HG03354 (cell line): ENCODE measurements around the gene PRRG4.
A peak's percentile ranks its signal among the peaks of the same experiment; 100 is the strongest.
"Not testable (repeated sequence)": the region's sequence is repeated elsewhere in the genome, so short reads cannot be mapped to it uniquely, and the experiment has no call there.

ENCODE experiments used
- ATAC-seq: cut with Tn5 transposase; IDR thresholded peaks from one replicate; pipeline ENCODE4 v1.9.1; 2021; ENCODE audit warnings: mild to moderate bottlenecking; ENCODE audit not compliant: unreplicated experiment, poor library complexity, severe bottlenecking

PRRG4 gene

GRCh38 chr11:32829680-32830412, at the start of gene PRRG4:
Gene PRRG4 (plus strand): TSS chr11:32829927. CDS start chr11:32830530, 603 bp downstream.
- ATAC-seq: peak; percentile 81

GRCh38 chr11:32780839-32781238, 48.9 kb upstream of the PRRG4 start:
- ATAC-seq: not testable (repeated sequence)

GRCh38 chr11:32781721-32782120, 48.0 kb upstream of the PRRG4 start:
- no peak for ATAC-seq

- no peak for ATAC-seq
Measured at GRCh38 chr11:32785262-32785661, 44.5 kb upstream of the PRRG4 start.

DNA sequence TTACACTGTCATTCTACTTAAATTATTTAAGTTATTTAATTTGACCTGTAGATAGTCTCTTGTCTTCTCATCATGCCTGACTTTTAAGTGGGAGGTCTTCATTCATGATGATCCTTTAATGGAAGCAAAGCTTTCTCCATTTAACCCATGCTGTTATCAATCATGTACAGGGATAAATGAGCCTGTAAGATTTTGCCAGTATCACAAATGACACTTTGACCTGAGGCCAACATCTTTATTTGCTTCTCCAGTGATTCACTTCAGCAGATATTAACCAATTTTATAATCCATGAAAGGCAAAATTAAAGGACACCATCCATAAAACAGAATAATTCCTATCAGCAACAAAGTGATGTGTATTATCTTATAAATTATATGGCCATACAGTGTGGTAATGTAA, 42.9 kb upstream of the PRRG4 start:
- no peak for ATAC-seq

GRCh38 chr11:32790916-32791315, 38.8 kb upstream of the PRRG4 start:
- ATAC-seq: no peak

DNA sequence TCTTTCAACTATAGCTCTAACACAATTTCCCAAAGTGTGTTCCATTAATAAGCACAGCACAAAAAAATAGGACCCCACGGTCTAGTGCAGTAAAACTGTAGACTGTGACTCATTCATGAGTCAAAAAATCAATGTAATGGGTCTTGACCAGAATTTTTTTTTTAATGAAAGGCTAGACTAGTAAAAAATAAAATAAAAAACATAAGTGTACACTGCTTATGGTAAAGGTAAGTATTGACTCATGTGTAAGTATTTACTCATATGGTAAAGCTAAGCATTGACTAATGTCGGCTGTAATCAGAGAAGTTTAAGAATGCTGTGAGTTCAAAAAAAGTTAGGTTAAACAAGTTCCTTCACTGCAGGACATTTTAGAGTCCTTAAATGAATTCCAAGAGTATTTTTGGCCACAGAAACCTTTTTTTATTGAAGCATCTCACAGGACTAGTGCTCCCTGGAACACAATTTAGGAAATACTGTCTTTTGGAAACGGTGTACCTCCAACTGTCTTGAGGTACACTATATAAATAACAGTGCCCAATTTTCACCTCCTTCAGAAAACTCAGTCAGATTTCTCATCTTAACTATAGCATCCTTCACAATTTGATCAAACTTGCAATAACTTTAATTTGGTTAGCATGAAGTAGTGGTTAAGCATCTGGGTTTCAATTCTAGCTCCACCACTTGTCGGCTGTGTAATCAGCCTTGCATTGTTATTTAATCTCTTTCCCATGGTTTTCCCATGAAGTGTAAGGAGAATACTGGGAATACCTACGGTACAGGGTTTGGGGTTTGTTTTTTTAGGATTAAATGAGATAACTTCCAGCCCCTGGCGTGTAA, 37.4 kb upstream of the PRRG4 start:
- ATAC-seq: peak; percentile 26

DNA sequence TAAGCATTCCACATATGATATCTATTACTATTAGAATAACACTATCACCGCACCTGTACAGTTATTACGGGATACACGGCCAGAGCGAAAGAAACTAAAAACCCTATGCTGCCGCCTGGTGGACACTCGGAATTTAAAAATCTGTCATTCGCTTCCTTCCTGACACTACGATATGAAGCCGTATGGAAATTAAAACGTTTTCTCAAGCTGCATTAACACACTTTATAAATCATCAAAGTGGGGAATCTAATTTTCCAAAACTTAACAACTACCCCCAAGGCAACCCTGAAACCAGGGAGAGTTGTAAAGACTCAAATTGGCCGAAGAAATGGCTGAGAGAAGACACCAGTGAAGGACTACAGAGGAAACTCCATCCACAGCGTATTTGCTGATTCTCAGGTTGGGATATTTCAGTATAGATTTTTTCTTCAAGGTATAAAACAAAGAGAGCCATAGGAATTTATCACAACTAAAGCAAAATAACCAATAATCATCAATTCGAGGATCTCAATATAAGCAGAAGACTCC, 36.7 kb upstream of the PRRG4 start:
- peak; percentile 86 for ATAC-seq

GRCh38 chr11:32794439-32794838, 35.3 kb upstream of the PRRG4 start, which contains the start of gene CCDC73:
Gene CCDC73 (minus strand): TSS chr11:32794662. CDS start chr11:32760243, 34,419 bp downstream.
- no peak for ATAC-seq

GRCh38 chr11:32796425-32796824, 33.3 kb upstream of the PRRG4 start:
- ATAC-seq: no peak

GRCh38 chr11:32809313-32809712, 20.4 kb upstream of the PRRG4 start:
- ATAC-seq: peak; percentile 99

- no peak for ATAC-seq
Measured at GRCh38 chr11:32817181-32817851, 12.4 kb upstream of the PRRG4 start.

DNA sequence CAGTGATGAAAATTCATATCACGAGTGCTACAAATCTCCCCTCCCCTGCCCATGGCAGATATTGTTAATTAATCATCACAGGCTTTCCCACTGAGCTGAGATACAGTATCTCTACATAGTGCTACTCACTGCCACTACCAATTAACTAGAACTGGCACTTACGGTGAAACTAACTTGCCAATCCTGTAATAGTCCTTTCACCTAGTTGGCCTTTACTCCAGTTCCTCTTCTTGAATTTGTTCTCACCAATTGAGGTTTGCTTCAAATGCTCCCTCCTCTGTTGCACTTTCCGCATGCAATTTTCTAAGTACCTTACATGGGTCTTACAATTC, 11.9 kb upstream of the PRRG4 start:
- ATAC-seq: no peak

DNA sequence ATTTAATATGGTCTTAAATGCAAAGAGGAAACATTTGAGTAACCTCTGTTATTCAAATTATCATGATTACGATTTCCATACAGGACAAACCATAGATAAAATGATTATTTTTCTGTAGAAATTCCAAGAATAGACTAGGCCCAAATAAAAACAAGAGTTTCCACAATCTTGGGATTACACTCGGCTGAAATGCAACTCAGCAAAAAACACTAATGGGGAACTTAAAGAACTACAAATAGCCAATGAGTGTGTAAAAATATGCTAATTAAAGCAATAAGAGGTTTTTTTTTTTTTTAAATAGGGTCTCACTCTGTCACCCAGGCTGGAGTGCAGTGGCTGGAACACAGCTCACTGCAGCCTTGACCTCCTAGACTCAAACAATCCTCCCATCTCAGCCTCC, 10.5 kb upstream of the PRRG4 start:
- no peak for ATAC-seq

DNA sequence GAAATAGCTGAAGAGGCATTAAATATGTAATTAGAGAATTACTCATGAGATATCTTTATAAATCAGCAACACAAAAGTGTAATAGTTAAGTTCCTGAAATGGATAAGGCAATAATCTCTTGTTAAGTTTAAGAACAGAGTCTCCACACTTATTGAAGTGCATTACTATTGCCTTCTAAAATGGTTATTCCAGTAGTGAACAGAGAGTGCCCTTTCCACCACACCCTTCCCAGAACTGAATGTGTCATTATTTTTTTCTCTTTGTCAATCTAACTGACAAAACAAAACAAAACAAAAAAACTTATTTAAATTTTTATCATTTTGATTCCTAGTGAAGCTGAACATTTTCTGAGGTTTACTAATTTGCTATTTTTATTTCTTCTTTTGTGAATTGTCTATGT, 9.2 kb upstream of the PRRG4 start:
- no peak for ATAC-seq

DNA sequence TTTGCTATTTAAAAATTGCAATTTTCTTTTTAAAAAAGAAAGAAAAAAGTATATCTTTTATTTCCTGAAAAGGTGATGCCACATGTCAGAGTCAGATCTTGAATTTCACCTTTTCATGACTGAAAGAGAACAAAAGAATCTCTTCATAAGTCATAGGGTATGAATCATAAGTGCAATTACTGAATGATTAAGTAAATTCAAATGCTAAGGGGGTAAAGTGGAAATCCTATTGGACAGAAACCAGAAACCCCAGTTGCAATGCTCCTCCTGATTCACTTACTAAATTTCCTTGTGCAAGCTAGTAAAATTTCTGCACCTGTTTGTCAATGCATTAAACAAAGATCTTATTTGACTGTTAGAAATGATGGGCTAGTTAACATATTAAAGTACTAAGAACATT, 8.2 kb upstream of the PRRG4 start:
- ATAC-seq: no peak

DNA sequence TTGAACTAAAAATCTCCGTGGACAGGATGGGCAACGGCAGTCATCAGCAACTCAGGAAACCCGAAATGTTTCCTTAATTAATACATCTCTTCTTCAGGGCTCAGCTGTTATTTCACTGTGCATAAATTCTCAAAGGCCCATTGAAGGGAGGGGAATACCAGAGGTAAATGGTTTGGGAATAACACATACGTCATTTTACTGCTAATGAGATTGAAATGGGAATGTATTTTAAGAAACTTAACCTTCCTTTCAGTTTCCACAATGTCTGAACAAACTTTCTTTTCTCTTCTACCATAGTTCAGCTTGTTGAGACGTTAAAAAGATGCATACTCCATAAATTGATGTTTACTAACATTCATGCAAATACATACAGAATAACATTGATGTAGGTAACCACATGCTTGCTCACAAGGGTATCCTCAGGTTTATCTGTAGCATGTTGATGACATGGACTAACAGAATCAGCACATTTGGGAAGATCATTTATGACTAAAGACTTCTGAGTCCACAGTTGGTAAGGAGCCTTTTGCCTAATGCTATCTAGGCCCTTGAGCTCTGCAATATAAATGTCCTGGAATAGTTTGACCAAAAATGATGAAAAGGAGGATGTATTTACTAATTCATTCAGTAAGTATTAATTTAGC, 7.7 kb upstream of the PRRG4 start:
- no peak for ATAC-seq

DNA sequence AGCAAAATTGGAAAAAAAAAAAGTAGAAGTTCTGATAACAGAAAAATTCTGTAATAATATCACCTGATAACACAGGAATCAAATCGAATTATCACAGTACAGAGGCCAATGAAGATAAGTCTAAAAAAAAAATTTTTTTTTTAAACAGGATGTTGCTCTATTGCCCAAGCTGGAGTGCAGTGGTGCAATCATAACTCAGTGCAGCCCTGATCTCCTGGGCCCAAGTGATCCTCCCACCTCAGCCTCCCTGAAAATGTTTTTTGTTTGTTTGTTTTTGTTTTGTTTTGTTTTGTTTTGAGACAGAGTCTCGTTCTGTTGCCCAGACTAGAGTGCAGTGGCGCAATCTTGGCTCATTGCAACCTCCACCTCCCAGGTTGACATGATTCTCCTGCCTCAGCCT, 6.1 kb upstream of the PRRG4 start:
- not testable (repeated sequence) for ATAC-seq

- ATAC-seq: no peak
Measured at GRCh38 chr11:32826113-32826512, 3.6 kb upstream of the PRRG4 start.

DNA sequence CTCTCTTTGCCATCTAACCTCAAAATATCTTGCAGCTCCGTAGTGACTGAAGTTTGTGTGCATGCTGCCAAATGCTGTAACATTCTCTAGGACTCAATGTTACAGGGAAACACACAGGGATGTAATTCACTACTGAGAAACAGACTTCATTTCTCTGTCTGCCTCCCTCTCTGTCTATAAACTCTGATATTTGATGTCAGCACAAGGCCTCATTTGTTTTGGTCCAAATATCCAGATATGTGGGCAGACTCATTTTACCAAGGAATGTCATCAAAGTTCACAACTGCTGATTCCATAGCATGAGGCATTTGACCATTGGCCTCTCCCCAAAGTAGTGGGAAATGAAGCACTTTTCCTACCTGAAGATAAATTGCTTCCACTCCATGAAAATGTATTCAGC, 2.5 kb upstream of the PRRG4 start:
- ATAC-seq: no peak
